GM18909 (cell line): ENCODE data around the gene HDAC6.

Source experiments
- ATAC-seq: cut with Tn5 transposase; IDR thresholded peaks from one replicate; pipeline ENCODE4 v1.9.1; 2021; ENCODE audit warnings: mild to moderate bottlenecking; ENCODE audit not compliant: unreplicated experiment, poor library complexity

The HDAC6 gene

DNA sequence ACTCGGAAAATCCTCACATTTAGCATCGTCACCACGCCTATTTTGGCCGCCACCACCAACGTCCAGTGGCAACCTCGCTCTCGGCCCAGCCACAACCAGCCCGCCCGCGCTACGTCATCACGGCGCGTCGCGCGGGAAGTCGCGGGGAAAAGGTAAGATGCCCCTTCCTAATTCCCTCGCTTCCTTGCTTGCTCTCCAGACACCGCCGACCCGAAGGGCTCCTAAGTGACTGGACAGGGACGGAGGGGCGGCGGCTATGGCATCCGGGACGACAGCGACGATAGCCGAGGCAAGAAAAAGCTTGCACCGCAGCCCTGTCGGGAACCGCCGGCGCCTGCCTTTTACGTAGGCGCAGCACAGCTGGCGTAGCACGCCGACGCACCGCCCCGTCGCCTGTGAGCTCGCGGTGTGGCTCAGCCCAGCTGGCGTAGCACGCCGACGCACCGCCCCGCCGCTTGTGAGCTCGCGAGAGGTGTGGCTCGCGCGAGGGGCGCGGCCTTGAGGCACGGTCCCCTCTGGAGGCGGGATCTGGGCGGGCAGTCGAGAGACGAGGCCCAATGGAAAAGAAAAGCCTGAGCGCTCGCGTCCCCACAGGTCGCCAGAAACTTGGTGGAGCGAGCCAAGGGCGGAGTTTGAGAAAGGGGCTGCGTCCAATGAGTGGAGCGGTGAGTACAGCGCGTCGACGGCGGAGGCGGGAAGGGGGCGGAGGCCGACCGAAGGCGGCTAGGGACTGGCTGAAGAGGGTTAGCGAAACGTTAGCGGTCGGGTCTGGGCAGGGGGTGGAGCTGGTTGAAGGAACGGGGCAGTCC lies at the start of gene HDAC6:
Gene HDAC6, plus strand, starts transcription at position 788 of the 809 bp plus-strand sequence. CDS start 626 bp downstream, outside the sequence.
- ATAC-seq: peak; percentile 83

DNA sequence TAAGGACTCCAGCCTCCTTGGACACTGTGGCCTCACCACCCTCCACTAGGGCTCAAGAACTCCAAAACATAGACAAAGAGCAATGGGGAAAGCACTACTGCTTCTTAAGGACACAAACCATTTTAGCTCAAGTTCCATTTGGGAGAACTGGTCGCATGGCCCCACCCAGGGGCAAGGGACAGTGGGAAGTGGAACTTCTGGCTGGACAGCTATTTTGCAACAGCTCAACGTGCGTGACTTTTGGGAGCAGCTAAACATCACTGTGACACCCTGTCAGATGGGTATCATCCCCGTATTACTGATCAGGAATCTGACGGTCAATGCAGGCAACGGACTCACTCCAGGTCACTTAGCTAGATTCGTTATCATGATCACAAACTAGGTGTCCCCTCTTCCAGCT lies 49.4 kb upstream of the HDAC6 start:
- ATAC-seq: no peak

DNA sequence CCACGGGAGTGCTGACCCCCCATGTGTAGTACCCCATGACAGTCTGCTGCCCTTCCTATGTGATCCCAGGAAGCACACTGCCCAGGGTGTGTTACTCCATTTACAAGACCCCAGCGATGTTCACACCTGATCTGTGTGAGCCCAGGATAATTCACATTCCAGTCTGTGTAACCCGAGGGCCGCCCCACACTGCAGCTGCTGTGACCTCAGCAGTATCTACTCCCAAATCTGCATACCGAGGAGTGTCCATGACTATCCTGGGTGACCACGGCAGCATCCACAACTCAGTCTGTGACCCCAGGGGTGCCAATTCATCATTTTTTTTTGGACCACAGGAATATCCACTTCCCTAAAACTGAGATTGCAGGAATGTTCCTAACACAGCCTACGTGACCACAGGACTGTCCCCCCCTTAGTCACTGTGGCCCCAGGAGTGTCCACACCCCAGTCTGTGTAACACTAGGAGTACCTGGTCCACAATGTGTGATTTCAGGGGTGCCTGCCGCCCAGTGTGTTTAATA lies 48.1 kb upstream of the HDAC6 start:
- no peak for ATAC-seq

DNA sequence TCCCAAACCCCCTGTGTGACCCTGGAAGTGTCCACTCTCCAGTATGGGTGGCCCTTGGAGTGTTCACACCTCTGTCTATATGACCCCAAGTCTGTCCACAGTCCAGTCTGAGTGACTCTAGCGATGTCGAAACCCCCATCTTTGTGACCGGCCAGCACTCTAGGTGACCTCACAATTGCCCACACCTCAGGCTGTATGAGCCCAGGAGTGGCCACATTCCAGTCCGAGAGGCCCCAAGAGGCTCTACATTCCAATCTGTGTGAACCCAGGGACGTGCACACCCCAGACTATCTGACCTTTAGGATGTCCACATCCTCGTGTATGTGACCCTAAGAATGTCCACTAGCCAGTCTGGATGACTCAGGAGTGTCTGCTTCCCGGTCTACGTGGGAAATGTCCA lies 47.6 kb upstream of the HDAC6 start:
- no peak for ATAC-seq

DNA sequence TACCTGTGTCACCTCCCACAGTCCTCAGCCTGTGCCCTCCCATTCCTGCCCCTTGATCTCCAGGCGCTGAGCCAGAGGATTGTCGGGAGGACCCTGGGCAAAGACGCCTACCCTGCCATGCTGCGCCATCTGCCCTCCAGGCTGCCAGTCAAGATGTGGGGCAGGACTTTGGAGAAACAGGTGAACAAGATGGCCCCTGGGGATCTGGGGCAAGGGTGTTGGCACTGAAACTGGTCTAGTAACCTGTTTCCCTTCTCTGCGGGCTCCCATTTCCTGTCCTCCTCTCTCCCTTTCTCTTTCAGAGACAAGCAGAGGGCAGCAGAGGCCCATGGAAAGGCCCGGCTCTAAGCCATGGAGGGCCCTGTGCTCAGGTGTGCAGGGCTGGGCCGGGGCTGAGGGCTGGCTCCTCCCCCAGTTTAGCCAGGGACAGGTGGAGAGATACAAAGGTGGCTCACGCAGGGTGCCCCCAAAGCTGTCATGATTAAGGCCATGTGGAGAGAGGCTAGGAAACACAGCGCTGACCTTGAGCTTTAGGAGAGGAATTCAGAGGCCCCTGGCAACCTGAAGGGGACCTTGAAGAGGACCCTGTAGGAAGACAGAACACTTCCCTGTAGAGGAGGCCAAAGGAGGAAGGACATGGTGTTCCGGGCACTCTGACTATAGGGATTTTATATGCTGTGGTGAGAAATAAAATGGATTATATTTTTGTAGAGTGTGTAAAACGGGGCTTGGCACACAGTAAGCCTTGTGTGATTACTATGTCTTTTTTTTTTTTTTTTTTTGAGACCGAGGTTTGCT lies 40.0 kb upstream of the HDAC6 start, which contains the start of gene GLOD5:
Gene GLOD5, plus strand, starts transcription at position 74 of the 798 bp plus-strand sequence. Its CDS starts 44 bp downstream, at position 118.
- no peak for ATAC-seq

DNA sequence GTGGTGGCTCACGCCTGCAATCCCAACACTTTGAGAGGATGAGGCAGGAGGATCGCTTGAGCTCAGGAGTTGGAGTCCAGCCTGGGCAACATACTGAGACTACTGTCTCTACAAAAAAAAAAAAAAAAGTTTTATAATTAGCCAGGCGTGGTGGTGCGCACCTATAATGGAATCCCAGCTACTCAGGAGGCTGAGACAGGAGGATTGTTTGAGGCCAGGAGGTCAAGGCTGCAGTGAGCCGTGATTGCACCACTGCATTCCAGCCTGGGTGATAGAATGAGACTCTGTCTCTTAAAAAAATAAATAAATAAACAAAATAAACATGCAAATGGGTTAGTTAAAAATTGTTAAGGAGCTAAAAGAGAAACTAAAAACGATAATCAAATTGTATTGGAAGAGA lies 32.6 kb upstream of the HDAC6 start:
- no peak for ATAC-seq

DNA sequence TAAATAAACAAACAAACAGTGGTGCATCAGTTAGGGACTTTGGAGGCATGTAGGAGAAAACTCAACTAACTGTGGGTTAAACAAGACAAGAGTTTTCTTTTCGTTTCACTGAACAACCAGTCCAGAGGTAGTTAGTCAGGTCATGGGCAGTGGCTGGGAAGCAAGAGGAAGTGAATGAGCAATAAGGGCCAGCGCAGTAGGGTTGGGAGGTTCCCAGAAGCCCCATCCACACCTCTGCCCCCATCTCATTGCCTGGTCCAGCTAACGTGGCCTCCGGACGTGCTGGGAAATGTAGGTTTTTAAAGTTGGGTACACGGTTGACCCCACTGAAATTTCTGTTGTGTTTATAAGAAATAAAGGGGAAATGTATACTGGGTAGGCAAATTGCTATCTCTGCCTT lies 31.6 kb upstream of the HDAC6 start:
- ATAC-seq: no peak

DNA sequence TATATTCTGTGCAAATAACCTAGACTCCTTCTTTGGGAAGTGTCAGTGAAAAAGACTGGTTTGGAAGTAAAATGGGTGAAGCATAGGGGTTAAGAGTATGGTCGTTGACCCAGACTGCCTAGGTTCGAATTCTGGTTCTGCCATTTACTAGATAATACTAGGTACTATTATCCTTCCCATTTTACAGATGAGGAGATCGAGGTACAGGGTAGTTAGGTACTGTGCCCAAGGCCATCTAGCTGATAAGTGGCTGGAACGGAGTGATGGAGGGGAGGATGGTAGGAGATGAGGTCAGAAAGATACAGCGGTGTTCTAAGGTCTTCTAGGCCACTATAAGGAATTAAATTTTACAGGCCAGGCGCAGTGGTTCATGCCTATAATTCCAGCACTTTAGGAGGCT lies 29.3 kb upstream of the HDAC6 start:
- no peak for ATAC-seq

DNA sequence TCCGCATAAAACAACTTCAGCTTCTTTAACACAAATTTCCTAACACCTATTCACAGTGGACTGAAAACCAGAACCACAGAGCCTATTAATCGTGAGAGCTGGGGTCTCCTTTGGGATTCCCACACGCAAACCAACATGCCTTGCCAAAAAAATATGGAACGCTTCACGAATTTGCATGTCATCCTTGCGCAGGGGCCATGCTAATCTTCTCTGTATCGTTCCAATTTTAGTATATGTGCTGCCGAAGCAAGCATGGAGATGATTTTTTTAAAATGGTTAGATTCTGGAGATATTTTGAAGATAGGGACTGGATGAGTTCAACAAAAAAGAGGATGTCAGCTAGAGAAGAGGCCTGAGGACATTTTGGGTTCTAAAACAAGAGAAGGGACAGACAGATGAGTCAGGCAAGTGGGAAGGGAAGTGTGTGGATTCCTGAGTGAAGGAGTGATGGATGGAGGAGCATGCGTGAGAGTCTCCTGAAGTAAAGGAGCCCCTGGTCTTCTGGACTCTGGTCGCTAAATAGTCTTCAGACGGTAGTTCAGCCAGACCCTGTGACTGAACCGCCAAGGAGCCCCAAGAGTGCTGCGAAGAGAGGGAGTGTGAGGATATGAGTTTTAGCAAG lies 24.9 kb upstream of the HDAC6 start:
- ATAC-seq: no peak

DNA sequence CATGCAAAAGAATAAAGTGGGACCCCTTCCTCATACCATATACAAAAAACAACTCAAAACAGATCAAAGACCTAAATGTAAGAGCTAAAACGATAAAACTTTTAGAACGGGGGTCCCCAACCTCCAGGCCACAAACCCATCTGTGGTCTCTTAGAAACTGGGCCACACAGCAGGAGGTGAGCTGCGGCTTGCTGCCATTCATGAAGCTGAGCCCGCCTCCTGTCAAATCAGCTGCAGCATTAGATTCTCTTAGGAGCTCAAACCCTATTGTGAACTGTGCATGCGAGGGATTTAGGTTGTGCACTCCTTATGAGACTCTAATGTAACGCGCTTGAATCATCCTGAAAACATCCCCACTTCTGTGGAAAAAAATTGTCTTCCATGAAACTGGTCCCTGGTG lies 22.5 kb upstream of the HDAC6 start:
- ATAC-seq: no peak

DNA sequence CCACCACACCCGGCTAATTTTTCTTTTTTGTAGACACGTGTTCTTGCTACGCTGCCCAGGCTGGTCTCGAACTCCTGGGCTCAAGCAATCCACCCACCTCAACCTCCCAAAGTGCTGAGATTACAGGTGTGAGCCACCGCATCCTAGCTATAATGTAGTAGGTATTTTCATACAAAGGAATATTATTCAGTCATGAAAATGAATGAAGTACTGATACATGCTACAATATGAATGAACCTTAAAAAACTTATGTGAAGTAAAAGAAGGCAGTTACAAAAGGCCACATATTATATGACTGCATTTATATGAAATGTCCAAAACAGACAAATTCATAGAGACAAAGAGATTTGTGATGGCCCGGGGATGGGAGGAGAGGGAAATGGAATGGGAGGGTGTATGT lies 20.2 kb upstream of the HDAC6 start:
- no peak for ATAC-seq

DNA sequence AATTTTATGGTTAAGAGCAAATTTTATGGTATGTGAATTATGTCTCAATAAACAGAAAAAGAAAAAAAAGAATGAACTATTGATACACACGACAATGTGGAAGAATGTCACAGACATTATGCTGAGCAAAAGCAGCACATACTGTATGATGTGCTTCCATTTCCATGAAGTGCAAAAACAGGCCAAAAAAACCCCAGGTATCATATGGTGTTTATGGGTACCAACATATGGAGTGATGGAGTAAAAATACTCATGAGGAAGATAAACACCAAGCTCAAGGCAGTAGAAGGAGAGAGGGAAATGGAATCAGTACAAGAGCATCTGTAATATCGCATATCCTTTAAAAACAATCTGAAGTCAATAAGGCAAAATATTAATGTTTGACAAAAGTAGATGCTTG lies 19.7 kb upstream of the HDAC6 start:
- no peak for ATAC-seq

DNA sequence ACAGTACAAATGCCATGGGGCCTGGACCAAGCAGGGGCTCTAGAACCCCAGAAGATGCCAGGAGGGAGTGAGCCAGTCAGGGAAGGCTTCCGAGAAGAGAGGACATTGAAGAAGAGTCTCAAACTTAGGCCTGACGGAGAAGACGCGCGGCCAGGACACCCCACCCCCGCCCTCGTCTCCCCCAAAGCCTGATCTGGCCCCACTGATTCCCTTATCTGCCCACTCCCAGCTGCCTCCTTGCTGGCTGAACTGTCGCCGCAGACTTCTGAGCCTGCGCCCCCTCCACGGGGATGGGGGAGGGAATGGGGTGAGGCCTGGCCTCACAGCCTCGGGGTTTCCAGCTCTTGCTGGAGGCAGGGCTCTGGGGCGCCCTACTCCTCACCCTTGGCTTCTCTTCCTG lies 19.1 kb upstream of the HDAC6 start:
- ATAC-seq: no peak

DNA sequence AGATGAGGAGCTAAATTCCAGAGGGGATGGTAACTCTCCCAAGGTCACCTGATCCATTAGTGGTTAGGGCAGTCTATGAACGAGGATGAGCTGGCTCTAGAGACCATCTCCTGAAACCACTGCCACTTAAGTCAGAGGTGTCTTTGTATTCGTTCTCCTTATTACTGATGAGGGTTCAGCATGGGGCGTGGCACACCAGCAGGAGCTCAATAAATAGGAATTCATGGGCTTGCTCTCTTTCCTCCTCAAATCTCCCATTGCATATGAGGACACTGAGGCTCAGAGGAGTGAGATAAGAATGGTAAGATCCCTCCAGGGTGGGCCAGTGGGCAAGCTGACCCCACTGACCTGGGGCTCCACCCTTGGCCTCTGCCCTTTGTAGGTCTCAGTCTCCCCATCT lies 17.1 kb upstream of the HDAC6 start:
- ATAC-seq: no peak

DNA sequence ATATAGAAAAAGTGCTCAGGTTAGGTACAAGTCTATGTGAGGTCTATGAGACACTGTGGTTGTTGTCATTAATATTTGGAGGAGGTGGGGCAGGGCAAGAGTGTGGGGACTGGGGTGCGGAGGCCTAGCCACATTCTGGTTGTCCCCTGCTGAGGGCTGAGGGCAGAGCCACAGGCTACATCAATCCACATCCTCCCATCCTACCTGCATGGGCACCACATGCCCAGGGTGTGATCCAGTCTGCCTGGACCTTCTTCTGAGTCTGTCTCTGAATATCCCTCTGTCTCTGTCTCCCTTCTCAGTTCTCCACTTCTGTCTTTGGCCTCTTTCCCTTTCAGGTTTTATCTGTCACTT lies 16.7 kb upstream of the HDAC6 start:
- no peak for ATAC-seq

DNA sequence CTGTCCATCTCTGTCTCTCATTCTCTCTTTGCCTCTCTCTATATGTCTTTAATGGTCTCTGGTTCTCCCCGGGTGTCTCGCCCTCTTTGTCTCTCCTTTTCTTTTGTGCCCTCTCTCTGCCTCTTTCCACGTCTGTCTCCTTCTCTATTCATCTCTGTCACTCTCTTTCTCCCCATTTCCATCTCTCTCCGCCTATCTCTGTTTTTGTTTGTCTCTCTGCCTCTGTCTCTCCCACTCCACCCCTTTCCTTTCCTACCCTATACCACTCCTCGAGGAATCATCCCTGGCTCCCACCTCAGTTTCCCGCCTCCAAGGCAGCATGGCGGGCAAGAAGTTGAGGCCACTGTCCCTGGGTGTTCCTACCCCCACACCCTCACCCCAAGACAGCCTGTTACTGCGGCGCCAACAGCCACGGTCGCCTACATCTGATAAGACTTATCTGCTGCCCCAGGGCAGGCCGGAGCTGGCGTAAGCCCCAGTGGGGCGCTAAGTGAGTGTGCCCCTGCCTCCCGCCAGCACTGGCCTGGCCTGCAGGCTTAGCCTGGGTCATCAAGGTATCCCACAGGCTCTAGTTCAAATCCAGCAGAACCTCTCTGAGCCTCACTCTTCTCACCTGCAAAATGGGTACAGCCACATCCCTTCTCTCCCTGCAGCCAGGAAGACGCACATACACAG lies 16.2 kb upstream of the HDAC6 start:
- ATAC-seq: no peak

DNA sequence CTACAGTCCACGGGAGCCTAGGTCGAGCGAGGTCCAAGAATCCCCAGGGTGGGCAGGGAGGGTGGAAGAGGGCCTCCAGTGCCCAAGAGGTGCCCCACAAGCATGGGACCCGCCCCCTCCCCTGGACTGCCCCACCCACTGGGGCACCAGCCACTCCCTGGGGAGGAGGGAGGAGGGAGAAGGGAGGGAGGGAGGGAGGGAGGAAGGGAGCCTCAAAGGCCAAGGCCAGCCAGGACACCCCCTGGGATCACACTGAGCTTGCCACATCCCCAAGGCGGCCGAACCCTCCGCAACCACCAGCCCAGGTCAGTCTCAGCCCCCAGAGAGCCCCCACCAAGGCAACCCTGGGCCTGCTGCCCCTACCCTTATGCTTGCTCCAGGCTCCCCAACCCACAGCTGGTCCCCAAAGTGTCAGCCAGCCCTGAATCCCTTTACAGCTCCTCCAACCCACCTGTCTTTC lies 15.5 kb upstream of the HDAC6 start, which contains the start of gene GATA1:
Gene GATA1, plus strand, starts transcription at position 250 of the 460 bp plus-strand sequence. CDS start 4,520 bp downstream, outside the sequence.
- no peak for ATAC-seq

DNA sequence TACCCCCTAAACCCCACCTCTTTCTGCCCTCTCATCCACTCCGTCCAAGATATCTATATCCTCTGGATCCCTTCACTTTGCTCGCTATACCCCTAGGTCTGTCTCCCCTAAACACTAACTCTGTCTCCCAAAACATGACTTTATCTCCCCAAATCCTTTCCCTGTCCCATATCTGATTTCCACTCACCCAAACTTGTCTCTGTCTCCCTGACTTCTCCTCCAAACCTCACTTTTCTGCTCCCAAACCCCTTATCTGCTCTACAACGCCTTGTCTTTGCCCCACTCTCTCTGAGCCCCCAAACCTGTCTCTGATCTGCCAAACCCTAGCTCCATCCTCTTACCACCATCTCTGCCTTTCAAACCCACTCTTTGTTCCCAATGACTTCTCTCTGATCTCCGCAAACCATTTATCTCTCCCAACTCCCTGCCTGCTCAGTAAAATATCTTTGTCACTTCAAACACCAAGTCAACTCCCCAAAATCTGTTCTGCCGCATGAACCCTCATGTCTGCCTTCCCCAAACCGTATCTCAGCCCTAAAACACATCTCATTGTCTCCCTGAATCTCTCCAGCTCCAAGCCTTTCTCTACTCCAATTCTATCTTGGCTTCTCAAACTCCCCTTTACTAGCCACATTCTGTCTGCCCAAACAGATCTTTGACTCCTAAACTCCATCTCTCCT lies 14.9 kb upstream of the HDAC6 start:
- ATAC-seq: no peak
